RKO (cell line): ENCODE data around the gene DDX20.
"Not testable (repeated sequence)": the region's sequence is repeated elsewhere in the genome, so short reads cannot be mapped to it uniquely, and the experiment has no call there.

Experiments used
- DNase-seq: peaks from one replicate; pipeline ENCODE4 v3.0.0-alpha.2; 2016; ENCODE audit warnings: low spot score

Gene DDX20

GRCh38 chr1:111792249-111792648 is 36.5 kb downstream of the DDX20 start:
- no peak for DNase-seq

GRCh38 chr1:111793923-111794322 is 38.2 kb downstream of the DDX20 start:
- DNase-seq, result no peak

GRCh38 chr1:111795401-111795800 is 39.7 kb downstream of the DDX20 start:
- no peak for DNase-seq

- no peak for DNase-seq
Measured at GRCh38 chr1:111798580-111798979, 42.9 kb downstream of the DDX20 start.

GRCh38 chr1:111799722-111800121 is 44.0 kb downstream of the DDX20 start:
- DNase-seq, result not testable (repeated sequence)

- no peak for DNase-seq
Measured at GRCh38 chr1:111801071-111801850, 45.6 kb downstream of the DDX20 start.

- DNase-seq, result no peak
Measured at GRCh38 chr1:111802110-111802509, 46.4 kb downstream of the DDX20 start.

- no peak for DNase-seq
Measured at GRCh38 chr1:111802984-111803383, 47.3 kb downstream of the DDX20 start.

- no peak for DNase-seq
Measured at GRCh38 chr1:111803951-111804350, 48.2 kb downstream of the DDX20 start.

GRCh38 chr1:111804776-111805175 is 49.1 kb downstream of the DDX20 start:
- DNase-seq, result no peak

GRCh38 chr1:111805251-111805650 is 49.5 kb downstream of the DDX20 start:
- no peak for DNase-seq

GRCh38 chr1:111811891-111812290 is 56.2 kb downstream of the DDX20 start:
- no peak for DNase-seq

- DNase-seq, result no peak
Measured at GRCh38 chr1:111812306-111812705, 56.6 kb downstream of the DDX20 start.

GRCh38 chr1:111813440-111814304 is 58.0 kb downstream of the DDX20 start:
- peak; percentile 2 for DNase-seq

GRCh38 chr1:111814305-111814628 is 58.6 kb downstream of the DDX20 start:
- no peak for DNase-seq

- DNase-seq, result no peak
Measured at GRCh38 chr1:111814642-111815041, 58.9 kb downstream of the DDX20 start.
